T-helper 1 cell treated with Interleukin-12 subunit alpha and Interleukin-12 subunit beta and Interleukin-4 antibody, amounts not matched to agents 30 μg/mL and 1 μg/mL, for 36 hours (primary cell): Measurements from ENCODE around the gene STARD7.
"Not testable (repeated sequence)": the region's sequence is repeated elsewhere in the genome, so short reads cannot be mapped to it uniquely, and the experiment has no call there.

Experiments used
- H3K27ac Mint-ChIP-seq: one replicate; pipeline ENCODE4 v1.8.0; 2021; ENCODE audit warnings: mild to moderate bottlenecking, mixed read lengths
- H3K27me3 Mint-ChIP-seq: one replicate; pipeline ENCODE4 v1.8.0; 2021; ENCODE audit warnings: low read depth, mixed read lengths
- H3K36me3 Mint-ChIP-seq: one replicate; pipeline ENCODE4 v1.8.0; 2021; ENCODE audit warnings: low read depth, mixed read lengths
- H3K4me1 Mint-ChIP-seq: one replicate; pipeline ENCODE4 v1.8.0; 2021; ENCODE audit warnings: low read depth, mixed read lengths
- H3K4me3 Mint-ChIP-seq: one replicate; pipeline ENCODE4 v1.8.0; 2021; ENCODE audit warnings: mild to moderate bottlenecking, moderate library complexity, mixed read lengths
- H3K9me3 Mint-ChIP-seq: one replicate; pipeline ENCODE4 v1.8.0; 2021; ENCODE audit warnings: mixed read lengths

STARD7 gene, protein sequence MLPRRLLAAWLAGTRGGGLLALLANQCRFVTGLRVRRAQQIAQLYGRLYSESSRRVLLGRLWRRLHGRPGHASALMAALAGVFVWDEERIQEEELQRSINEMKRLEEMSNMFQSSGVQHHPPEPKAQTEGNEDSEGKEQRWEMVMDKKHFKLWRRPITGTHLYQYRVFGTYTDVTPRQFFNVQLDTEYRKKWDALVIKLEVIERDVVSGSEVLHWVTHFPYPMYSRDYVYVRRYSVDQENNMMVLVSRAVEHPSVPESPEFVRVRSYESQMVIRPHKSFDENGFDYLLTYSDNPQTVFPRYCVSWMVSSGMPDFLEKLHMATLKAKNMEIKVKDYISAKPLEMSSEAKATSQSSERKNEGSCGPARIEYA

DNA sequence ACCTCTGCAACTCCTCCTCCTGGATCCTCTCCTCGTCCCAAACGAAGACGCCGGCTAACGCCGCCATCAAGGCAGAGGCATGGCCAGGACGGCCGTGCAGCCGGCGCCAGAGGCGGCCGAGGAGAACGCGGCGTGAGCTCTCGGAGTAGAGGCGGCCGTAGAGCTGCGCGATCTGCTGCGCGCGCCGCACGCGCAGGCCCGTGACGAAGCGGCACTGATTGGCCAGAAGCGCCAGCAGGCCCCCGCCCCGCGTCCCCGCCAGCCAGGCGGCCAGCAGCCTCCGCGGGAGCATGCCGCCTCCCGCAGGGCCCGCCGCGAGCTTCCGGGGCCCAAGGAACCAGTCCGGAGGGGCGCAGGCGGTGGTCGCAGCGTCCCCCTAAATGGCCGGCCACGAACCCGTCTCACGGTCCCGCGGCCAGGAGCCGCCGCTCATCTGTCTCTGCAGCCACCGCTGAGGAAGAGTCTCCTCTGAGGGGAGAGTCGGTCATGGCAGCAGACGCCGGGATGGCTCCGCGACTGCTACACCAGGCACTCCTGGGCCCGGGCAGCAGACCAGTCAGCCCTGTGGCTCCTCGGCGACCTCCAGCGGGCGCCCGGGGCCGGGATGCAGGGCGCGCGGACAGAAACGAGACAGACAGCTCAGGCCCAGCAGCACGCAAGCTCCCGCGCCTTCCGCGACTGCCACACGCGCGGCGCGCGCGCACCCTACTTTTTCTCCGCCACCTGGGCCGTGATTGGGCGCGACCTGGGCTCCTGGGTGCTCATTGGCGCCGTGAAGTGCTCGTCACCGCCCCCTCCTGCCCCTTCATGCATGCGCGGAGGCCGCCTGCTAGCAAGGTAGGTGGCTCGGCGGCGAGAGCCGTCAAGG lies at the start of gene STARD7:
Gene STARD7, minus strand, starts transcription at position 685 of the 868 bp plus-strand sequence. Its CDS starts 393 bp downstream, at position 292.
- H3K27me3 Mint-ChIP-seq: no peaks in the 10 kb centered on the region
- H3K36me3 Mint-ChIP-seq: peaks cover 7% of the 10 kb centered on the region
- H3K4me1 Mint-ChIP-seq: peaks cover 46% of the 10 kb centered on the region
- peak within 1 kb of the TSS; percentile 94 for H3K4me3 Mint-ChIP-seq
- no peaks in the 10 kb centered on the region for H3K9me3 Mint-ChIP-seq
- H3K27ac Mint-ChIP-seq: peak within 1 kb of the TSS; percentile 86

DNA sequence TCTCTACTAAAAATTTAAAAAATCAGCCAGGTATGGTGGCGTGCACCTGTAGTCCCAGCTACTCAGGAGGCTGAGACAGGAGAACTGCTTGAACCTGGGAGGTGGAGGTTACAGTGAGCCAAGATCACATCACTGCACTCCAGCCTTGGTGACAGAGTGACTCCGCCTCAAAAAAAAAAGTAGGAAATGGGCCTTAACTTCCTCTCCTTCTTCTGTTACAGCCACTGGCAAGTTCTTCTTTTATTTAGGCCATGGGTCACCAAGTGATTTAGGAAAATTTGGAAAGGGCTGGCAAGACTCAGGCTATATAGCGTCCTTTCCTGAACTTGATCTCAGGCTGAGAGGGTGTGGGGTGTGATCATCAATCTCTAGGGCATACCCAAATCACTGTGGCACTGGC lies 49.1 kb upstream of the STARD7 start:
- peaks cover 40% of the 10 kb centered on the region for H3K4me1 Mint-ChIP-seq
- peak overlapping the region; percentile 20 for H3K27ac Mint-ChIP-seq
- H3K4me3 Mint-ChIP-seq, H3K27me3 Mint-ChIP-seq, H3K9me3 Mint-ChIP-seq: not testable (repeated sequence)
- H3K36me3 Mint-ChIP-seq: peaks cover 36% of the 10 kb centered on the region

DNA sequence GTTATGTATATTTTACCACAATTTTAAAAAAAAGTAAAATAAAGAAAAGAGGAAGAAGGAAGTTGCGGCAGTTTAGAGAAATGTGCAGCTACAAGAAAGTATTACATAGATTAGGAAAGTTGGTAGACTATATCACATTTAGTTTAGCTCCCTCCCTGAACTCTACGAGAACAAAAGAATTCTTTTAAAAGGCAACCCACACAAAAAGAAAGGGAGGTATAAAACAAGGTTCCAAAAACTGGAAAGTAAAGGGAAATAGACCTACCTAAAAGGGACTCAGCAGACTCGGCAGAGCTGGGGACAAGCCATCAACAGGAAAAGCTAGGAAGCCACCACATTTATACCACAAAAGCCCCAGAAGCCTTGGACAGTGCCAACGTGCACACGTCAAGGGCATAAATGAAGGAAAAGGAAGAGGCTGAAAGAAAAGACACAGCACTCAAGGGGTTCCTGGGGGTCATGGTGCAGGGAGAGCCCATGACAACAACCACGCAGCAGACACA lies 48.0 kb upstream of the STARD7 start:
- no peaks in the 10 kb centered on the region for H3K27me3 Mint-ChIP-seq
- H3K4me3 Mint-ChIP-seq: no peak overlapping the region
- peak overlapping the region; percentile 51 for H3K27ac Mint-ChIP-seq
- peaks cover 45% of the 10 kb centered on the region for H3K36me3 Mint-ChIP-seq
- H3K4me1 Mint-ChIP-seq: peaks cover 37% of the 10 kb centered on the region
- no peaks in the 10 kb centered on the region for H3K9me3 Mint-ChIP-seq

DNA sequence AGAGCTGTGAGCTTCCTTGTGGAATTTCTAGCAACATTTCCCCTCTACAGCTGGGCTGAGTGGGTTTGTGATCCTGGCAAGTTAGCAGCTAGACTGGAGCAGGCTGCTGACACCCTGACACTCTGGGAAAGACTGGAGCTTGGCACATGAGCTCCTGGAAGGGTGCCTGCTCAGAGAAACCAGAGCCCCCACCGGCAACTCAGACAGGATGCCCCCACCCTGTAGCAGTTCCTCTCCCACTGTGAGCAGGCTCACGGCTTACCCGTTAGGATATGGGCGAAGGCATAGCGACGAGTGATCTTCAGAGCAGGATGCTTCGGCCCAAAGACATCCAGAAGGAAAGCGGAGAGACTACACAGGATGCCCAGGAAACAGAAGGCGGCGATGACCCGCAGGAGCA lies 45.9 kb upstream of the STARD7 start:
- no peaks in the 10 kb centered on the region for H3K27me3 Mint-ChIP-seq
- H3K36me3 Mint-ChIP-seq: peaks cover 46% of the 10 kb centered on the region
- no peak overlapping the region for H3K4me3 Mint-ChIP-seq
- H3K27ac Mint-ChIP-seq: no peak overlapping the region
- peaks cover 29% of the 10 kb centered on the region for H3K4me1 Mint-ChIP-seq
- H3K9me3 Mint-ChIP-seq: no peaks in the 10 kb centered on the region

DNA sequence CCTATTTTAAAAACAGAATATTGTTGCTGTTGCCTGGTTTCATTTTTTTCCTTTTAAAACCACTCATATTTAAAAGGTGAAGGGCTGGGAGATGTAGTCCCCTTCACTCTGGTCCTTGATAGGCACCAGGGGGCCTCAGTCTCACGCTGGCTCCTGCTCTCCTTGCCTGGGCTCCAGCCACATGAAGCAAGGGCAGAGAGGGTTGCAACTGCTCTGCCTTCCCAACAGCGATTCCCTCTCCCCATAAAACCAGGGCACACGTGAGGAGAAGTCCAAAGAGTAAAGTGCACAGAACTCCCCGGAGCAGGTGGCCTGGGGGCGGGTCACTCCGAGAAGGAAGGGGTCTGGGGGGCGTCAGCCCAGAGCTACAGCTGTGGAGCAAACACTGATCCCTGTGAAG lies 44.4 kb upstream of the STARD7 start:
- H3K36me3 Mint-ChIP-seq: peaks cover 46% of the 10 kb centered on the region

DNA sequence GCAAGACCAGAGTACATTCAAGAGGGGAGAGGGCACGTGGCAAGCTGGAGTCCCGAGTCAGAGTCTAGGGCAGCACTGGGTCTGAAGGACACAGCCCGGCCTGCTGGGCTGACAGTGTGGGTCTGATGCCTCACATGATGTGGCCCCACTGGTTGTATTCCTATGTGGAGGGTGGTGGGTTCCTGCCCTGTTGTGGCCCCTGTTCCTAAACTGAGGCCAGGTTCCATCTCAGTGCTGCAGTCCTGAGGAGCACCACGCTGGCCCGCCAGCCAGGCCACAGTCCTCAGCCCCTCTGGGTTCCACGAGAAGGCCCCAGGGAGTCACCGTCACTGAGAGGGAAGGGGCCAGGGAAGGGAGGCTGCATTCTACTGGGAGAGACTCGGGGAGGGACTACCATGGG lies 43.9 kb upstream of the STARD7 start:
- Mint-ChIP-seq H3K9me3 (no peaks in the 10 kb centered on the region), H3K4me1 (peaks cover 26% of the 10 kb centered on the region), H3K27ac (no peak overlapping the region), H3K27me3 (no peaks in the 10 kb centered on the region), H3K36me3 (peaks cover 48% of the 10 kb centered on the region), H3K4me3 (no peak overlapping the region)

More for the DNA sequence above, 44.4 kb upstream of the STARD7 start:
- Mint-ChIP-seq H3K9me3 (no peaks in the 10 kb centered on the region), H3K4me3 (no peak overlapping the region), H3K4me1 (peaks cover 26% of the 10 kb centered on the region), H3K27me3 (no peaks in the 10 kb centered on the region), H3K27ac (no peak overlapping the region)

DNA sequence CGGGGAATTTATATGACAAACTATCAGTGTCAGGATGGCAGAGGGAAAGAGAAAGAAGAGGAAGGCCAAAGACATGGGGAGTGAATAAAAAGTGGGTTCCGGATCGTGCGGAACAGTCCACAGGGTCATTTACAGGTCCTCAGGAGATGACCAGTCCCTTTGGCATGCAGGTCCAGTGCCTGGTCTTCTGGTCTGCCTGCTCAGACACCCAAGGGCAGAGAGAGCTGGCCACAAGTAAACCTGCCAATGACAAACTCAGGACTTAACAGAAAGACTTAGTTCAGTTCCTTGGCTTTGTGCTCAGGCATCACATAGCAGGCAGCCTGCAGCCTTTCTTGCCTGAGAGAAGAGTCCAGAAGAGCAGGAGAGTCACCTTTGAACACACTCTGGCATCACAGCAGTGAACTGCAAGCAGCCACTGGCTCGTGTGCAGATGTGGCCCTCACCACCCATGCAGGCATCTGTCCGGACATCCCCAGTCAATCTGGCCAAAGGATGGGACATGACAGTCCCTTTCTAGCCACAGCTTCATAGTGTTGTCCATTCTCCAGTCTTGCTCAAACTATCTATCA lies 43.2 kb upstream of the STARD7 start:
- Mint-ChIP-seq H3K27me3 (no peaks in the 10 kb centered on the region), H3K36me3 (peaks cover 50% of the 10 kb centered on the region), H3K9me3 (no peaks in the 10 kb centered on the region), H3K4me3 (no peak overlapping the region), H3K27ac (no peak overlapping the region), H3K4me1 (peaks cover 29% of the 10 kb centered on the region)

DNA sequence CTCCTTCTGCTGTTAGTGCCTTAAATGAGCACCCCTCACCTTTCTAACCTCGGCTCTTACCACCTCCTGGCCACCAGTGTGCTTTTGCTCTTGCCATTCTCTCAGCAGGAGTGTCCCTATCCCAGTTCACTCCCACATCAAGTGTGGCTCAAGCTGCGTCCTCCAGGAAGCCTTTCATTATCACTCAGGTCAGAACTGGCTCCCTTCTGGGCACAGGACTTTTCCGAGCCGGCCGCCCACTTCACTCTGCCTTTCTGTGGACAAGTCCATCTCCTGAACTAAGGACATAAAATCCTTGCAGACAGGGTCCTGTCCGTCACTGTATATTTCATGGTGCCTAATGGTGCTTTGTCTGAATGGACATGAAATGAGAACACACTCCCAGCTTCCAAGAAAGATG lies 41.6 kb upstream of the STARD7 start:
- peak overlapping the region; percentile 9 for H3K27ac Mint-ChIP-seq
- H3K27me3 Mint-ChIP-seq: no peaks in the 10 kb centered on the region
- peaks cover 37% of the 10 kb centered on the region for H3K4me1 Mint-ChIP-seq
- peaks cover 9% of the 10 kb centered on the region for H3K9me3 Mint-ChIP-seq
- no peak overlapping the region for H3K4me3 Mint-ChIP-seq
- H3K36me3 Mint-ChIP-seq: peaks cover 54% of the 10 kb centered on the region

DNA sequence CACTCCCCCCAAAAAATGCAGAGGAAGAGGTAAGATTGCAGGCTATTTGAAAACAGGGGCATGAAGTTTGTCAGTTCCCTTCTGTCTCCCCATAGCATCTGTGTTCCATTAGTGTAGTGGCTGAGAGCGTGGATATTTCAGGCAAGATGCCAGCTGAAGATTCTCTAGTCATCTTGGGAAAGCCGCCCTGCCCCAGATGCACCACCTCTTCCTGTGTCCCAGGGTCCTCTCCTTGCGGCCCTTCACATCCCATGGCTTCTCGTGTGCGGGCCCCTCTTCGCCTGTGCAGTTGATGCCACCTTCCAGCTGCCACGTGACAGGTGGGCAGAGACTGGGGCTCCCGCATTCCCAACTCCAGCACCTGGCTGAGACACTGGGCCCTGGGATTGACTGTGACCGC lies 41.0 kb upstream of the STARD7 start:
- Mint-ChIP-seq H3K27me3 (no peaks in the 10 kb centered on the region), H3K9me3 (peaks cover 9% of the 10 kb centered on the region), H3K27ac (no peak overlapping the region), H3K4me1 (peaks cover 38% of the 10 kb centered on the region), H3K36me3 (peaks cover 55% of the 10 kb centered on the region), H3K4me3 (no peak overlapping the region)

DNA sequence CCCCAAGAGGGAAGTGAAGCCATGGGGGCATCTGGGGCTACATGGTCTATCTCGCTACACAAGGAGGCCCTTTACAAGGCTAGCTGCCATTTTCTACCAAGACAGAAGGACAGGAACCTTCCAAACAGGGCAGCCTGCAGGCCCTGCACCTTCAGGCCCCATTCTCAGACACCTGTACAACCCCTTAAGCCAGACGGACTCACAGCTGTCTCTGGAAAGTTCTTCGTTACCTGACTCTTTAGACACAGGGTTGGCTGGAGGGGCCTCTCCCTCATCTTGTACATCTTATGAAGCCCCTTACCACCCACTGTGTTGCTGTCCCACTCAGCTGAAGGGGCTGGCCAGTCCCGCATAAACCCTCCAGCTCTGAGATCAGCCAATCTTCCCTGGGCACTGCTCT lies 40.0 kb upstream of the STARD7 start:
- Mint-ChIP-seq H3K27ac (no peak overlapping the region), H3K36me3 (peaks cover 47% of the 10 kb centered on the region), H3K9me3 (peaks cover 9% of the 10 kb centered on the region), H3K4me1 (peaks cover 40% of the 10 kb centered on the region), H3K4me3 (no peak overlapping the region), H3K27me3 (no peaks in the 10 kb centered on the region)

DNA sequence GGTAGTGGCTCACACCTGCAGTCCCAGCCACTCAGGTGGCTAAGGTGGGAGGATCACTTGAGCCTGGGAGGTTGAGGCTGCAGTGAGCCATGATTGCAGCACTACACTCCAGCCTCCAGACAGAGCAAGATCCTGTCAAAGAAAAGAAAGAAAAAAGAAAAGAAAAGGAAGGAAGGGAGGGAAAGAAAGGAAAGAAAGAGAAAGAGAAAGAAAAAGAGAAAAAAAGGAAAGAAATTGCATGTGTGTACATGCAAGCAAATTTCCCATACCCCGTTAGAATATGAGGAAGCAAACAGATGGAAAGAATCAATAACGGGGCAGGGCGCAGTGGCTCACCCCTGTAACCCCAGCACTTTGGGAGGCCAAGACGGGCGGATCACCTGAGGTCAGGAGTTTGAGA lies 39.3 kb upstream of the STARD7 start:
- no peak overlapping the region for H3K27ac Mint-ChIP-seq
- no peaks in the 10 kb centered on the region for H3K27me3 Mint-ChIP-seq
- H3K4me3 Mint-ChIP-seq: no peak overlapping the region
- H3K9me3 Mint-ChIP-seq: peaks cover 9% of the 10 kb centered on the region
- H3K36me3 Mint-ChIP-seq: peaks cover 43% of the 10 kb centered on the region
- peaks cover 44% of the 10 kb centered on the region for H3K4me1 Mint-ChIP-seq

DNA sequence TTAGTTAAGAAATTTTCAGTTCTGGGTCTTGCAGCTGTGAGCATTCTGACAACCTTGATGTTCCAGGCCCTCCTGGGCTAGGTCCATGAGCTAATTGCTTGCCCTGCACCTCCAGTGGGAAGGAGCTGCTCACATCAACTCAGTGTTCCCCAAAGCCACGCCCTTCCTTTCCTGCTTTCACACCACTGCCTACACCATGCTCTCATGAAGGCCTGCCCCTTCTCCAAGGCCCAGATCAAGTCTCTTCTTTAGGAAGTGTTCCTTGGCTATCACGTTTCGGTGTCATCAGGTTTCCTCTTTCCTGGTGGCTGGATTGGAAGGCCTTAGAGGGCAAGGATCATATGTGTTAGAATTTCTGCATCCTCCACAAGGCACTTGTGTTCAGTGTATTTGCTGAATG lies 38.4 kb upstream of the STARD7 start:
- H3K9me3 Mint-ChIP-seq: peaks cover 9% of the 10 kb centered on the region
- no peak overlapping the region for H3K4me3 Mint-ChIP-seq
- no peaks in the 10 kb centered on the region for H3K27me3 Mint-ChIP-seq
- peaks cover 36% of the 10 kb centered on the region for H3K36me3 Mint-ChIP-seq
- peak overlapping the region; percentile 69 for H3K27ac Mint-ChIP-seq
- H3K4me1 Mint-ChIP-seq: peaks cover 53% of the 10 kb centered on the region

DNA sequence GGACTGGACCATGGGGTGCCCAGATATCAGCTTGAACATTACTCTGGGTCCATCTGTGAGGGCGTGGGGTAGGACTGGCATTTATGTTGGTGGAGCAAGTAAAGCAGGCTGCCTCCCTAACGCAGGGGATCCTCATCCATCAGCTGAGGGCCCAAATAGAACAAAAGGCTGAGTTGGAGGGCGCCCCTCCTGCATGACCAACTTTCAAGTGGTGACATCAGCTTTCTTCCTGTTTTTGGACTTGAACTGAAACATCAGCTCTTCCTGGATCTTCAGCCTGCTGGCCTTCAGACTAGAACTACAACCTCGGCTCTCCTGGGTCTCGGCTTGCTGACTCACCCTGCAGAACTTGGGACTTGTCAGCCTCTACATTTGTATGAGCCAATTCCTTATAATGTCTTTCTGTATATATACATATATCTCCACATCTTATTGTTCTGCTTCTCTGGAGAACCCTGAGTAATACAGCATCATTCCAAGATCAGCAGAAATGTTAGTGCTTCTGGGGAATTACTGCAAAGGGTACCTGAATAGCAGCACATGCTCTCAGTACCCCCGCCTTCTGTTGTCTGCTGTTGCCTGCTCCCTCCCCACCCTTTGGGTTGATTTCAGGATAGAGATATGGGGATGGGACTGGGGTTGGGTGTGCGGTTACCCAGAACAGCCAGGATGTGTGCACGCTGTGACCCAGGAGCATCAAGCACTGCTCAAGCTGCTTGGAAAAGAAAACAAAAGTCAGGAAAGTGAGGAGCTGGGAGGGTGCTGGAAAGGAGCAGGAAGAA lies 37.2 kb upstream of the STARD7 start:
- Mint-ChIP-seq H3K27me3 (no peaks in the 10 kb centered on the region), H3K27ac (peak overlapping the region; percentile 81), H3K36me3 (peaks cover 31% of the 10 kb centered on the region), H3K4me3 (no peak overlapping the region), H3K4me1 (peaks cover 58% of the 10 kb centered on the region), H3K9me3 (peaks cover 9% of the 10 kb centered on the region)

DNA sequence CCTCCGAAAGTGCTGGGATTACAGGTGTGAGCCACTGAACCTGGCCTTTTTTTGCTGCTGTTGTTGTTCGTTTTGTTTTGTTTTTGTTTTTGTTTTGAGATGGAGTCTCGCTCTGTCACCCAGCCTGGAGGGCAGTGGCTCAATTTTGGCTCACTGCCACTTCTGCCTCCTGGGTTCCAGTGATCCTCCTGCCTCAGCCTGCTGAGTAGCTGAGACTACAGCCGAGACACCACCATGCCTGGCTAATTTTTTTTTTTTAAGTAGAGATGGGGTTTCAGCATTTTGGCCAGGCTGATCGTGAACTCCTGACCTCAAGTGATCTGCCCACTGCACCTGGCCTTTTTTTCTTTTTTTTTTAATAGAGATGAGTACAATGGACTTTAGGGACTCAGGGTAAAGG lies 35.2 kb upstream of the STARD7 start:
- peaks cover 9% of the 10 kb centered on the region for H3K9me3 Mint-ChIP-seq
- H3K4me1 Mint-ChIP-seq: peaks cover 54% of the 10 kb centered on the region
- no peak overlapping the region for H3K27ac Mint-ChIP-seq

More for the DNA sequence above, 35.2 kb upstream of the STARD7 start:
- Mint-ChIP-seq H3K36me3 (peaks cover 25% of the 10 kb centered on the region), H3K4me3 (no peak overlapping the region), H3K27me3 (no peaks in the 10 kb centered on the region)
